GM19025 (cell line): ENCODE results near the gene PHKB.
"Not testable (repeated sequence)": the region's sequence is repeated elsewhere in the genome, so short reads cannot be mapped to it uniquely, and the experiment has no call there.

Experiments
- ATAC-seq: cut with Tn5 transposase; IDR thresholded peaks from one replicate; pipeline ENCODE4 v1.9.1; 2021; ENCODE audit warnings: mild to moderate bottlenecking, low read depth, moderate library complexity; ENCODE audit not compliant: unreplicated experiment

Gene PHKB

DNA sequence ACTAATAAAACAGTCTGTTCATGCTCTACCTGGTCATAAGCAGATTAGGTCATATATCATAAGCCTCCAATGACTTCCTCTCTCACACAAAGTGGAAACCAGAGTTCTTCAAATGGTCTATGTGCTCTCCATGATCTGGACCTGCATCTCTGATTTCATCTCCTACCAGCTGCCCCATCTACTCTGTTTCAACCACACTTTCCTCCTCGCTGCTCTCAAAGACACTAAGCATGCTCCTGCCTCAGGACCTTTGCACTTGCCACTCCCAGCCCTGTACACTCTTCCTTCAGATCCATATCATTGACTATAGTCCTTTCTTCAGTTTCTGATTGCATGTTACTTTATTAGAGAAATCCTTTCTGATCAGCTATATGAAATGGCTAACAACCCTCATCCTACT, 196.8 kb downstream of the PHKB start:
- ATAC-seq: no peak

DNA sequence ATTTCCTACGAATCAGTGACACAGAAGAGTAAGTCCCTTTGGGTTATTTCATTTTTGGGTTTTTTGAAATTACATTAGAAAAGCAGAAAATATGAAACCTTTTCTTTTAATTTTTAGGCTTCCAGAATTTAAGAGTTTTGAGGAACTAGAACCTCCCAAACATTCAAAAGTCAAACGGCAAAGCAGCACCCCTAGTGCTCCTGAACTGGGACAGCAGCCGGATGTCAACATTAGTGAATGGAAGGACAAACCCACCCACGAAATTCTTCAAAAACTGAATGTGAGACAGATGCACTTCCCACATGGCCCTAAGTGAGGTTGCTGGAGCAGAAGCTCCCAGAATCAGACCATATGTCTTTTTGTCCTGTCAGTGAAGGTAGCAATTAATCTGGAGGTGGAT, 199.4 kb downstream of the PHKB start:
- no peak for ATAC-seq

- ATAC-seq: no peak
Measured at GRCh38 chr16:47664653-47665325, 203.7 kb downstream of the PHKB start.

DNA sequence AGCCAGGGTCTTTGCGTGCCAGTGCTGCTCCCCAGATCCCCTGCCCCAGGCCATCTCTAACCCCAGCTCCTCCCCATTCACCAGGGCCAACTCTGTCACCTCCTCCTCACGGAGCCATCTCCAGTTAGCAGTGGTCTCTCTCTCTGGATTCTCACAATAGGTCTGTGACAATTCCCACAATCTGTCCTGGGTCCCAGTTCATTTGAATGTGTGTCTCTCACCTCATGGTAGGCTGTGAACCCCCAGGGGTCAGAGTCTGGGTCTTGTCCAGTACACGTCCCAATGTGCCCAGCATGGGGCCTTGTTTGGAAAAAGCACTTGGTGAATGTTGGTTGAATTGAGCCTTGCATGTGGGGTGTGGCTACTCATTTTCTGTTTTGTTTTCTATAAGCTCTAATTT, 205.3 kb downstream of the PHKB start:
- ATAC-seq: no peak

DNA sequence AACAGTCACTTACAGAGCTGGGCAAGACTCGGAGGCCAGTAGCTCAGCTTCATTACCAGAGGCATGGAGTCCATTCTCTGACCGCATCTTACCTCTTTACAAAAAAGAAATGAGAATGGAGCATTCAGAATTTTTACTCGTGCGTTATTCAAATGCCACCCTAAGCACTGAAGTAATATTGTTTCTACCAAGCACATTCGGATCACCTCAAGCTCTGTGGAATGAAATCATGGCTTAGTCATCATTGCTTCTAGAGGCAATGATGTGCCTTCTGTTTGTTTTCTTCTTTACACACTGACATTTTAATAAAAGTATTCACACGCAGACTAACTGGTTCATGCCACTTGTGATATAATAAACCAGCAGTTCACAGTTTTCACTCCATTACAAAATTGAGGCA, 206.8 kb downstream of the PHKB start:
- ATAC-seq: no peak

DNA sequence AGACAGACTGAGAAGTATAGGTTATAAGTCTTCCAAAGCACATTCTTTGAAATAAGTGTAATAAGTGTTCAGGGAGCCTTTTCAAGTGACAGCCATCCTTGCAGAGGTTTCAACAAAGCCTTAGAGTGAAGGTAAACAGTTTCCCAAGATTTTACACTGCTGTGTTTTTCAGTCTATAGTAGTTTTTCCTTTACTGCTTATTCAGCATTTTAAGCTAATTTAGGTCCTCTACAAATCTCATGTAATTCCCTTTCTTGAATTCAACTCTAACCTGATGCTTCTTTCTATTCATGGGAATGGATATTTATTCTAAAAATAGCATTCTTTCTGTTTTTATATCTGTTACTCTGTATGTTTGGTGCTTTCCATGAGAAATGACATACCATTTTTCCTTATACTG, 211.3 kb downstream of the PHKB start:
- no peak for ATAC-seq

GRCh38 chr16:47676635-47677177, 215.6 kb downstream of the PHKB start:
- no peak for ATAC-seq

- not testable (repeated sequence) for ATAC-seq
Measured at GRCh38 chr16:47681571-47681970, 220.4 kb downstream of the PHKB start.

- no peak for ATAC-seq
Measured at GRCh38 chr16:47687694-47688093, 226.6 kb downstream of the PHKB start.

DNA sequence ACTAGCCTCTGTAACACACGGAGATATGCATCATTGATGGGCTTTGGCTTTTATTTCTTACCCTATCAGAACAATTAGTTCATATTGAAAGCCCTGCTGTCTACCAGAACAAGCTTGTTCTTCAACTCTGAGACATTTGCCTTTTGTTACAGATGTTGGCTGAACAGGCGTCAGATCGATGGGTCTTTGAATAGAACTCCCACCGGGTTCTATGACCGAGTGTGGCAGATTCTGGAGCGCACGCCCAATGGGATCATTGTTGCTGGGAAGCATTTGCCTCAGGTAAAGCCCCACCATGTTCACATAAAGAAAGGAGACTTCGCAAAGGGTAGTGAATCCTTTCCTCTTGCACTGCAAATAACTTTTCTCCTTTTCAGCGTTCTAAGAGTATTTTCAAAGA, 232.1 kb downstream of the PHKB start:
- ATAC-seq: no peak

- no peak for ATAC-seq
Measured at GRCh38 chr16:47694543-47694942, 233.4 kb downstream of the PHKB start.

DNA sequence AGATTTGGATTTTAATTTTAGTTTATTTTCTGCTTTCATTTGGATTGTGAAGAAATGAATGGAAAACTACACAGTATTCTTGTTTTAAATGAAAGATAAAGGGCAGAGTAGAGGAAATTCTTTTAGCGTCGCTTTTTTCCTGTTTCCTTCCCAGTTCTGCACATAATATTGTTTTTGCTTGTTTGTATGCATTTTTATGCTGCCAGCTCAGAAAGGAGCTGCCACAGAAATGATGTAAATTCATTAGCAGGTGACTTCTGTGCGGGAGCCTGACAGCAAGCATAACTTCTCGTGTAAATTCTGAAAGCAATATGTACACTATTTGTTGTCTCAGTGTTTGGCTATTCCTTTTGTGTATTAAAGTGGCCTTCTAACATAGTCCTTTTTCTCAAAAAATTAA, 234.6 kb downstream of the PHKB start:
- no peak for ATAC-seq

- ATAC-seq: no peak
Measured at GRCh38 chr16:47697826-47698225, 236.7 kb downstream of the PHKB start.

GRCh38 chr16:47699106-47699505, 238.0 kb downstream of the PHKB start:
- no peak for ATAC-seq

- no peak for ATAC-seq
Measured at GRCh38 chr16:47700857-47701587, 239.9 kb downstream of the PHKB start.

- no peak for ATAC-seq
Measured at GRCh38 chr16:47705266-47705665, 244.1 kb downstream of the PHKB start.

- no peak for ATAC-seq
Measured at GRCh38 chr16:47711809-47712208, 250.7 kb downstream of the PHKB start.

GRCh38 chr16:47712276-47713224, 251.4 kb downstream of the PHKB start:
- ATAC-seq: no peak

- ATAC-seq: no peak
Measured at GRCh38 chr16:47713225-47713595, 252.1 kb downstream of the PHKB start.

- no peak for ATAC-seq
Measured at GRCh38 chr16:47715442-47716083, 254.4 kb downstream of the PHKB start.
